CD1c-positive myeloid dendritic cell (primary cell): ENCODE measurements around the gene OPRL1.

Source experiments
- DNase-seq: peaks from one replicate; pipeline ENCODE4 v3.0.0-alpha.2; 2016; ENCODE audit errors: extremely low spot score

The OPRL1 gene

GRCh38 chr20:64140061-64140931 is 60.4 kb downstream of the OPRL1 start:
- DNase-seq, result no peak

DNA sequence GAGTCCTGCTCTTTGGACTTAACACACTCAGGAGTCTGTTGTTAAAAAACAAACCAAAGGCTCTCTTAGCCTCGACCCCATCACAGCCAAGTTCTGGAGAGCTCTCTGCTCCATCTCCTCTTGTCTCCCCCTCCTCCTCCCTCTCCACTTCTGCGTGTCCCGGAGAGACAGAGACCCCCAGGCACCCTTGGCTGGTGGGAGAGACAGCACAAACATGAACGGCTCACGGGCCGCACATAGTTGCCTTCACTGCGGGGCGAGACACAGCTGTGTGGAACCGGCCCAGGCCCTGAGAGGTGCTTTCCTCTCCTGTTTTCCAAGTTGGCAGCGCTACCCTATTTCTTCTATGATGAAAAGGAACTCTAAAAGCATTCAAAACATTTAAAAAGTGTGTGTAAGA is 61.1 kb downstream of the OPRL1 start:
- no peak for DNase-seq

- DNase-seq, result no peak
These were observed 62.7 kb downstream of the OPRL1 start for GRCh38 chr20:64142590-64142989.

DNA sequence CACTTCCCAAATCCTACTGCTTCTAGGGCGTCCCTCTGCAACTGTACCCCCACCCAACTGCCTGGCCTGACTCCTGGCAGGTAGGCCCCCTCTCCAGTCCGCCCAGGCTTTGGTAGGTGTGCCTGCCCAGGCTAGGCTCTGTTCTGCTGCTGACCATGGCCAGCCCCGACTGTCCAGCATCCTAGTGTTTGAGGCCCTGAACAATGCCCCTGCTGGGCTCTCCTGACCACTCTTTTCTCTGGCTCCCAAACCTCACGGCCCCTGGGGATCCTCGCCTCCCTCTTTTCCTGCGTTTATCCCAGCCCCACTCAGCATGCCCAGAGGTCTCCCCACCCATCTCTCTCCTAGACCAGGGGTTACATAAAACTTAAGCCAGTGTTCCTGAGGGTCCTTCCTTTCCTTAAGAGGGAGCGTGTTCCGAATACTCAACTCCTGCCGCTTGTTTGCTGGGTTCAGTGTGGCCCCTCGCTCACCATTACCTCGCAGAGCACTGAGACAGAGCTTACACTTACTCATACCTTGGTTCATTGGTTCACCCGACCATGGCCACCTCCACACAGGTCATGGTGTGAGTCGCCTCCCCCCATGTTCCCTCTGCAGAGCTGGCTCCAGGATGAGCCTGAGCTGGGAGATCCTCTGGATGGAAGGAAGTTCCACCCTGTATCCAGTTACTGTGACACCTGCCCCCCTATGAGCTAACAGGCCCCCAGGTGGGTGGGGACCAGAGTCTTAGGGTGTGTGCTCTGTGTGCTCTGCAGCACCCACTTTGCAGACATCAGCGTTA is 63.3 kb downstream of the OPRL1 start:
- no peak for DNase-seq

- DNase-seq, result no peak
These were observed 64.4 kb downstream of the OPRL1 start for GRCh38 chr20:64144144-64144912.

GRCh38 chr20:64145458-64146300 is 65.8 kb downstream of the OPRL1 start:
- DNase-seq, result no peak

DNA sequence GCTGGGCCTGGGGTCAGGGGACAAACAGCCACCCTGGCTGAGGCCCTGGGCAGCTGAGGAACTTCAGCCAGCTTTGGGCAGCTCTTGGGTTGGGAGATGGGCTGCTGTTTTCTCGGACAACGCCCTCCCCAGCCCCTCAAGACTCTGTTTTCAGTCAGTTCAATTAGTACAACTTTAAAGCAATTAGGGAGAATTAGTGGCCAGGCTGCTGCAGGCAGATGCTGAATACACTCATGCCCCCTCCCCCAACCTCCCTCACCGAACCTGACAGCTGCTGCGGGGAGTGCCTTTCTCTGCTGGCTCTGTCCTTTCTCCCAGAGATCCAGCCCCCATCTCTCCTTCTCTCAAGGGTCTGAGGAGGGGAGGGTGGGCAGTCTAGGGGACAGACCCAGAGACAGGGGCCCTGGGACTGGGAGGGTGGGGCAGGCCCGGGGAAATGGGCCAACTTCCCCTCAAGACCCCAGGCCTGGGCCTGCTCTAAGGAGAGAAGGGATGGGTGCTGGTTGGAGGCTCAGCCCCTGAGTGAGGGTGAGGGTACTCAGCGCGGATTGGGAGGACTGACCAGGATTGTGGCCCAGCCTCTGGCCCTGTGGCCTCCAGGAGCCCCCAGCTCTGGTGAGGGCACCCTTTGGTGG is 66.5 kb downstream of the OPRL1 start:
- DNase-seq, result no peak

DNA sequence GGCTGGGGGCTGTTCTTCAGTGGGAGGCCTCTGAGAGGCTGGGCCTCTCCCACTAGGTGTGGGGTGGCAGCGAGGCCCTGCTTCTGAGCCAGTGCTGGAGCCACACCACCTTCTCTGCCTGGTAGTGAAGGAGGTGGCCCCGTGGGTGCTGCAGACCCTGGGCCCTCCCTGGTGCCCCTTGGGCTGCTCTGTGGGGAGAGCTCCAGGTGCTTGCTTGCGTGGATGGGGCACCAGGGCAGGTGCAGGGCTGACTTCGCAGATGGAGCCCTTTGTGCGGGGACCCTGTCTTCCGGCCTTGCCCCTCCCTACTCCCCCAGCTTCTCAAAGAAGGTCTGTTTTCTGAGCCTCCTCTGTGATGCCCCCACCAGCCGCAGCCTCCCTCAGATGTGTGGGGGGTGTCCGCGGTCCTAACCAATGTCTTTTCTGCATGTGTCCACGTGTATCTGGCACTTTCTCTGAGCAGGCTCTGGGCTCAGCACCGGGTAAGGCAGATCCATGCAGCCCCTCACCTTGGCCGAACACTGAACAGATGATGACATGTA is 67.1 kb downstream of the OPRL1 start:
- no peak for DNase-seq

- DNase-seq, result no peak
These were observed 68.7 kb downstream of the OPRL1 start for GRCh38 chr20:64148581-64148980.

DNA sequence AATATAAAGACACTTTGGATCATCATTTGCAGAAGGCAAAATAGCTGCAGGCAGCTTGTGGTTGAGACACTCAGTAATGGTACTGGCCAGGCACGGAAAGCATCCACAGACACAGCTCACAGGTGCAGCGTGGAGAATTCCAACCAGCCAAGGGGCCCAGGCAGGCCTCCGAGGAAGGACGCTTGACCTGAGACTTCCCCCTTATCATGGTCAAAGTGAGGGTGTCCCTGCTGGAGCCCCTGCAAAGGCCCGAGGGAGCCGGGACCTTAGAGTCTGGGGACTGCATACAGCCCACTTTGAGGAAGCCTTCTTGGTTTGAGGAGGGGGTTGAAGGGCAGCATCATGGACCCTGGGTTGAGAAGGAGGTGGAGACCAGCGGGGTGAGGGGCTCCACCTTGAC is 69.3 kb downstream of the OPRL1 start:
- no peak for DNase-seq

DNA sequence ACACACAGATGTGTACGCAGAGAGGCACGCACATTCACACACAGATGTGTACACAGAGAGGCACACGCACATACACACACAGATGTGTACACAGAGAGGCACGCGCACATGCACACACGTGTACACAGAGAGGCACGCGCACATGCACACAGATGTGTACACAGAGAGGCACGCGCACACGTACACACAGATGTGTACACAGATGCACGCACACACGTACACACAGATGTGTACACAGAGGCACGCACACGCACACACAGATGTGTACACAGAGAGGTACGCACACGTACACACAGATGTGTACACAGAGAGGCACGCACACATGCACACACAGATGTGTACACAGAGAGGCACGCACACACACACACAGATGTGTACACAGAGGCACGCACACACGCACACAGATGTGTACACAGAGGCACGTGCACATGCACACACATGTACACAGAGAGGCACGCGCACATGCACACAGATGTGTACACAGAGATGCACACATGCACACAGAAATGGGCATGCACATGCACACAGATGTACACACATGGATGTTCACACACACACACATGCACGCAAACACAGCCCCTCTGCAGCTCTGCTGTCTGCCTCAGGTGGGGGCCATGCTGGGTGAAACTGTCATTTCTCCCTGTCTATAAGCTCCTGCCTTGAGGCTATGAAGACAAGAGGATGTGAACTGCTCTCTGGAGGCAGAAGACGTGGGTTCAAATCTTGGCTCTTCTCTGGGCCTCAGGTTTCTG is 70.1 kb downstream of the OPRL1 start:
- DNase-seq, result no peak
